Measurements from ENCODE around the gene FAAP20.

Gene FAAP20

DNA sequence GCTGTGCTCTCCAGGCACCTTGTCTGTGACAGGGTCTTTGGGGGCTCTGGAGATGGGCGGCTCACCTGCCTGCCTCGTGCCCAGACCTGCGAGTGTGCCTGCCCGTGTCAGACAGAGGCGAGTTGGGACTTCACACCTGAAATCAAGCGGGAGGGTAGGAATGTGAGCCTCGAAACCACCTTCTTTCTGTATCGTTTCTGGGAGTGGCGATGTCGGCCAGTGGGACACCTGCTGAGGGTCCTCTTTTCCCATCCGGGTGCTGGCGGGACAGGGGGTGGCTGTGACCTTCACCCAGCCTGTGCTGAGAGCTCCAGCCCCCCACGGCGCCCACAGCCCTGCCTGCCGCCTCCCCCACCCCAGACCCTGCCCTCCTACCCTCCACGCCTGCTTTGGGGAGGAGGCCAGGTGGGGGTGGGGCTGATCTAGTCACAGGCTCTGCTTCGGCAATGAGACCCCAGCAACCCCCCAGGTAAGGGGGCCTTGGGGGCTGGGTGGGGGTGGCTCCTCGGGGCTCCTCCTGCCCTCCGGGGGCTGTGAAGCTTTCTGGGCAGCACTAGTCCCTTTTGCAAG is 15.6 kb upstream of the FAAP20 start:
- no peak for DNase-seq (ENCODE audit: low read depth in 2 of 2)

DNA sequence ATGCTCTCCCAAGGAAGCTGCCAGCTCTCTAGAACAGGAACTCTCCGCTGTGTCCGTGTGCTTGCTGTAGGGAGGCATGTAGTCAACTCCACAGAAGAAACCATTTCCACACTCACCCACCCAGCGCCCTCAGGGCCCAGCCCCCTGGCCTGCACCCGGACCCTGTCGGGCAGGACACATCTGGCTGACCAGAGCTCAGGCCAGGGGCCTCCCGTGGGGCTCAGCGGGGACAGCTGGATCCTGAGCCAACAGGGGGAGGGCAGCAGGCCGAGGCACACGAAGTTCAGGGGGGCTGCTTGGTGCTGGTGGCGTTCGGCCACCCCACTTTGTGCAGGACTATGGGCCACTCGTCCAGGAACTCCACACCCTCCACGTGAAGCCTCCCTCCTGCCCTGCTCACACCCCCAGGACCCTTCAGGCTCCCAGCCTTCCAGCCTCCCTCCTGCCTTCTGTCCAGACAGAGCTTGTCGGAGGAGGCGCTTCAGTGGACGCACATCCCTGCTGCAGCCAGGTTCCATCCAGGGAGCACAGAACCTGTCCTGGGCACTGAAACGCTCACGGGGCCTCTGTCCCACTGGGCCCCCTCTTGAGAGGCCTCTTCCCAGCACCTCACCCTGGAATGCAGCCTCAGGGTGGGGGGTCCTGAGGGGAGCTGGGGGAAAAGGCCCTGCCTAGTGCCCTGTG is 15.0 kb upstream of the FAAP20 start:
- no peak for DNase-seq (ENCODE audit: low read depth in 2 of 2)

DNA sequence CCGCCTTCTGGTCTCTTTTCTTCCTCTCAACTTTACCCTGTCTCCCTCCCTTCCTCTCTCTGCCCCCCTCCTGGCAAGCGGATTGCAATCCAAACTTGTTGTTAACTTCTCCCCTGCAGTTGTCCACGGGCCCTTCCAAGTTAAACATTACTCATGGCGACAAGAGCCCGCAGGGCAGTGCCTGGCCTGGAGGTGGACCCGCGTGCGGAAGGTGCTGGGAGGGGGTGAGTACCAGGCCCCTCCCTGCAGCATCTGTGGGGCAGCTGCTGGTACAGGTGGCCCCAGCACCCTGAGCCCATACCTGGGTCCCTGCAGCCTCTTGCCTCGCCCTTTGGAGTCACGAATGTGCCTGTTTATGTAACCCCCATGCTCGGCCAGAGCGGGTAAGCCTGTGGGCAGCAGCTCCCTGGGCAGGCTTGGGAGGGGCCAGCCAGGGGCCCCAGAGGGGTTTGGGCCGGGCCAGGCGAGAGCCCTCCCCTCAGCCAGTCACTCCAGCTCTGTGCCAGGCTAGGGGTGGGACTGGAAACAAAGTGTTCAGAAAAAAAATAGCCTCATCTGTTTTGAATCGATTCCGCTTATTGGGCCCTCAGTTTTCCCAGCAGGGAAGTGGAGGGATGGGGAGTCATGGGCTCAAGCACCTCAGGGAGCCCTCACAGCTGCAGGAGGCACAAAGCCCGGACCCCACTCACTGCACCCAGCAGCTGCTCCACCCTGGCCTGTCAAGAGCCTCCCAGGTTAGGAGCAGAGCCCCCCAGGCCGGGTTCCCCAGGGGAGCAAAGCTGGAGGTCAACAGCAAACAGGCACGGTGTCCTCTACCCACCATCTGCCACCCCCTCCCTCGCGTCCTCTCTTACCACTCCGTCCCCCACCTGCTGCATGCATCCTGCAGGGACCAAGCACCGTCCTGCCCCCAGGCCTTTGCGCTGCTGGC is 14.0 kb upstream of the FAAP20 start:
- no peak for DNase-seq (ENCODE audit: low read depth in 2 of 2)

DNA sequence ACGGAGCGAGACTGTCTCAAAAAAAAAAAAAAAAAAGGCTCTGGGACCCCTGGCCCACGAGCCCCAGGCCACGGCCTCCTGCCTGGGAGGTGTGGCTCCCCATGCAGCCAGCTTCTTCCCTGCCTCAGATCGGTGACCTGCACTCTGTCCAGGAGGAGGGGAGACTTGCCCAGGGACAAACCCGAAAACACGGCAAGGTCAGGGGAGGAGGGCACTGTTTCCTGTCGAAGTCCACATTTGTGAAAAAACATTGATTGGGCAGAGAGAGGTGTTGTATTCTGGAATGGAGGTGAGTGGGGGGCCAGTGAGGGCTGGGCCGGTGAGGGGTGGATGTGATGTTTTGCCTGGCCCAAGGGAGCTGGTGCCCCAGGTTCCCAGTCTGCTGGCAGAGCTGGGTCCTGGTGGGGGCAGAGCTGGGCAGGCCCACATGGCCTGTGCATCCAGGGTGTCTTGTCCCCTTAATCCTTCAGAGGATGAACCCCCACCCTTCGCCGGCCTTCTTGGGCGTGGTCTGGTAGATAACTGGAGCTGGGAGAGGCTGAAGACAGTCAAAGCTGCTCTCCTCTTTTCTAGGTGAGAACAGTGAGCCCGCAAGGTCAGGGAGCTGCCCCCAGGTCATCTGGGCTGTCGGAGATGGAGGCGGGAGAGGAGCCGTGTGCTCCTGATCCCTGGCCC is 12.4 kb upstream of the FAAP20 start:
- no peak for DNase-seq (ENCODE audit: low read depth in 2 of 2)

DNA sequence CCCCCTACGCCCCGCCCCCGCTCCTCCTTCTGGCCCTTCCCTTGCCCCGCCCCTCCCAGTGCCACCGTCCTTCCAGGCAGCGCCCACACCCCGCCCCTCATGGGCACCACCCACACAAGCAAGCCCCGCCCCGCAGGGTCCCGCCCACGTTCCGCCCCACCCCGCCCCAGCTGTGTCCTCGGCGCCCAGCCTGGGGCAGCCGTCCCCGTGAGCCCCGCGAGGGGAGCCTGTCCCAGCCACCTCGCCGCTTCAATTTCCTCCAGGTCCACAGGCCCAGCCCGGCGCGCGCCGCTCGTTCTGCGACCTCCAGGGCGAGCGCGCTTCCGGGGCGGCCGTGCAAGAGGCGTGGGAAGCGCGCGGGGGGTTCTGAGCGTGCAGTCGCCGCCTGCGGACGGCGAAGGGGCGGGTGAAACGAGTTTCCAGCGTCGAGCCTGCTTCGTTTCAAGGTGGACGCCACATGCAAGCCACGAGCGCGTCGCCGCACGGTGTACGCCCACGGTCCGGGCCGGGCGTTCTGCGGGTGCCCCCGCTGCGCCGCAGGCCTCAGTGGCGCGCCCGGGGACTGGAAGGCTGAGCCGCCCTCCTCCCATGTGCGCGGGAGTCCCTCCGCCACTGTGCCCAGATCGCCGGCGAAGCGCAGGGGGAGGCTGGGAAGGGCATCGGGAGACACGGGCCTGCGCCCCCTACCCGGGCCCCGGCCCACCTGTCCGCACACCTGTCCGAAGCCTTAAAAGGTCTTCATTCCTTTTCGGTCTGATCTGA is 10.8 kb upstream of the FAAP20 start:
- DNase-seq (ENCODE audit: low read depth in 2 of 2) = peak; percentile 84

DNA sequence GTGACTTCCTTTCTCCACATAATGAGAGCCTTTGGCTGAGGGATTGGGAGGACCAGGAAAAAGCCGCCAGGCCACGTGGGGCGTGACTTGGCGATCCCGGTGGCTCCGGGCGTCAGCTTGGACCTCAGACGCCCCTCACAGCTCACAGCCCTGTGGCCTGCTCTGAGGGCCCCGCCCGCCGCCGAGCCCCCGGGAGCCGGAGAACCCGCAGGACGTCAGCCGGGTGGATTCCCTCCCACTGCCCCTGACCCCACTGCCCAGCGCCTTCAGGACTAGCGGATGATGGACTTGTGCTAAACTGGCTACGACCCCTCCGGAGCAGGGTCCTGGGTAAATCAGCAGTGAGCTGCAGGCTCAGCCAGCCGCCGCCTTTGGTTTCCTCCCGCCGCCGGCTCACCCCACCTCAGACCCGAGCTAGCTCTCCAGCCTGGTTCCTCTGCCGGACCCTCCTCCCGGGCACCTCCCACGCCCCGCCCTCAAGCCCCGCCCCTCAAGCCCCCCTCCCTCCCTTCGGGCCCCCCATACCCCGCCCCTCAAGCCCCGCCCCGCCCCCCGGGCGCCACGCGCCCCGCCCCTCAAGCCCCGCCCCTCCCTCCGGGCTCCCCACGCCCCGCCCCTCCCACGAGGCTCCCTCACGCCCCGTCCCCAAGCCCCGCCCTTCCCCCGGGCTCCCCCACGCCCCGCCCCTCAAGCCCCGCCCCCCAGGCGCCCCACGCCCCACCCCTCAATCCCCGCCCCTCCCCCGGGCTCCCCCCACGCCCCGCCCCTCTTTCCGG is 10.0 kb upstream of the FAAP20 start:
- DNase-seq (ENCODE audit: low read depth in 2 of 2) = peak in 1 of 2 donors; percentile 35

DNA sequence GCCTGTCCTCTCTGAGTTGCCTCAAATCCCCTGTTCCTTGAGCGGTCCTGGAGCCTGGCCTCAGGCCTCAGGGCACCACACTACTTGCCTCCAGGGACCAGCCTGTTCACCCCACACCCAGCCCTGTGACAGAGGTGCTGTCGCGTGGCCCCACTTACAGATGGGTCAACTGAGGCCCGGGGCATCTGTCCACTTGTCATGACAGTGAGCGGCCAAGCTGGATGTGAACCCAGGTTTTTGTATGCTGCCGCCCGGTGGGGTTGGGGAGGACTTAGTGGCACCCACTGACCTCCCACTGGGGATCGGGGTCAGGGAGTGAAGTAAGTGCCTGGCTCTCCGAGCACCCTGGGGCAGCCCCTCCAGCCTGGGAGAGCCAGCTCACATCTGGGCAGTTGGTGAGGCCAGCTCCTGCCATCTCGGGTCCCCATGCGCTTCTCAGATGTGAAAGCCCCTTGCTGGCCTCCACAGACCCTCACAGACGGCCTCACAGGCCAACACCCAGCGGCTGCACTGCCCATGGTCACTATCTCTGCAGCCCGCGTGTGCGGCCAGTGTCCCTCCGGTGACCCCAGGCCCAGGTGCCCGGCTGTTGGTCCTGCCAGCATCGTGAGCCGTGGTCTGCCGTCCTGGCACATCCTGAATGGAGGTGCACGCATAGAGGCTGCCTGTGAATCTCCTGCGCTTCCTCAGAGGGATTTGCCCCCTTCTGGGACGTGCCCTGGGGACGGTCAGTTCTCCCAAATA is 9.3 kb upstream of the FAAP20 start:
- DNase-seq (ENCODE audit: low read depth in 2 of 2) = no peak

DNA sequence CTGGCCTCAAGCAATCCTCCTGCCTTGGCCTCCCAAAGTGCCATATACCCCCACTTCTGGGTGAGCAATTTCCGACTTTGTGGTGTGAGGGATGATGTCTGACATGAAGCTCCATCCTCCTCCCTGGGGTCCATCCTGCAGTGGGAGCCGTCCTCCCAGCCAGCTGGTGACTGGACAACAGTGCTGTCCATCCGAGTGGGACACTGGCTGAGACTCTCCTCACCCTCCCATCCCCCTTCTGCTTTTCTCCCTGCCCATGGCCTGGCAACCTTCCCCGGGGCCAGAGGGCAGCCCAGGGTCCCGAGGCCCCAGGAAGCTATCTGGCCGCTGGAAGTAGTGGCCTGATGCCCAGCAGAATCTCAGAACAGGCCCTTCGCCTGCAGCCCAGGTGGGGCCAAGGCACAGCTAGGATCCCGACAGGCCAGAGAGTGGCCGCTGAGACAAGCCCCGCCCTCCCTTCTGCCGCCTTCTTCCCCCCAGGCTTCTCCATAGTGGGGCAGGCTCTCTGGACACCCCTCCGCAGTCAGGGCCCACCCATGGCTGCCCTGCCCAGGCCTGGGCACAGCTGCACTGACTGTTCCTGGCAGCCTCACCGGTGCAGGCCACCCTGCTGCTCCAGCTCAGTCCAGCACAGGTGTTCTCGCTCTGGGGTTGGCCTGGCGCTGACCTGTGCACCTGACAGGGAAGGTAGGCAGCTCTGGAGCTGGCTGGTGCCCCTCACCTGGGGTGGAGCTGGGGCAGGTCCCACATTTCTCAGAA is 8.4 kb upstream of the FAAP20 start:
- DNase-seq (ENCODE audit: low read depth in 2 of 2) = no peak

DNA sequence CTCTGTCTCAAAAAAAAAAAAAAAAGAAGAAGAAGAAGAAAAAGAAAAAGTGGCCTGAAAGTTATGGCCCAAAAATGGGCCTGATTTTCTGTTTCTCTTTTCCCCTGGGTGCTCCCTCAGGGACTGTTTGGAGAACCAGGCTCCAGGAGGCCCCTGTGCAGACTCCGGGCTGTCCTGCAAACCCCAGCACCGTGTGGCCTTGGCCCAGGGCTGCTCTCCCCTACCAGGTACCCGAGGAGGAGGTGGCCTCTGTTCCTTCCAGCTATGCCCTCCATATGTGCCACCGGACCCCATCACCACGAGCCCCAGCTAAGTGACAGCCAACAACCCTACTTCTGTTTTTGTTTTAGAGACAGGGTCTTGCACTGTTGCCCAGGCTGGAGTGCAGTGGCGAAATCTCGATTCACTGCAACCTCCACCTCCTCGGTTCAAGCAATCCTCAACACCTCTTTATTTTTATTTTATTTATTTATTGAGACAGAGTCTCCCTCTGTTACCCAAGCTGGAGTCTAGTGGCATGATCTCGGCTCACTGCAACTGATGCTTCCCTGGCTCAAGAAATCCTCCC is 7.5 kb upstream of the FAAP20 start:
- no peak for DNase-seq (ENCODE audit: low read depth in 2 of 2)

DNA sequence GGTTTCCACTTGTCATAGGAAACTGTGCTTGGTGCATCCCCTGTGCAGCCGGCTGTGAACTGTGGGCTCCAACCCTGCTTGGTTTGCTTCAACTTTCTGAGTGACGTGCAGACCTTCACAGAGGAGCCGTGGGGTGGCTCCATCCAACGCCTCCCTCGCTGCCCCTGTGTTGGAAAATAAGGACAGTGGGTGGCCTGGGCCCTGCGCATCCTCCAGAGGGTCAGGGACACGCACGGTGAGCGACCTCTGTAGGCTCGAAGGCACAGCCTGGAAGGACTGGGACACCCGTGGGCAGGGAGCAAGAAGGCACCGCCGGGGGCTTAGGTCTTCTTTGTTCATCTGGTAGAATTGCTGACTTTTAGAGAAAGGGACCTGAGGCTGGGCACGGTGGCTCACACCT is 6.5 kb upstream of the FAAP20 start:
- no peak for DNase-seq (ENCODE audit: low read depth in 2 of 2)

DNA sequence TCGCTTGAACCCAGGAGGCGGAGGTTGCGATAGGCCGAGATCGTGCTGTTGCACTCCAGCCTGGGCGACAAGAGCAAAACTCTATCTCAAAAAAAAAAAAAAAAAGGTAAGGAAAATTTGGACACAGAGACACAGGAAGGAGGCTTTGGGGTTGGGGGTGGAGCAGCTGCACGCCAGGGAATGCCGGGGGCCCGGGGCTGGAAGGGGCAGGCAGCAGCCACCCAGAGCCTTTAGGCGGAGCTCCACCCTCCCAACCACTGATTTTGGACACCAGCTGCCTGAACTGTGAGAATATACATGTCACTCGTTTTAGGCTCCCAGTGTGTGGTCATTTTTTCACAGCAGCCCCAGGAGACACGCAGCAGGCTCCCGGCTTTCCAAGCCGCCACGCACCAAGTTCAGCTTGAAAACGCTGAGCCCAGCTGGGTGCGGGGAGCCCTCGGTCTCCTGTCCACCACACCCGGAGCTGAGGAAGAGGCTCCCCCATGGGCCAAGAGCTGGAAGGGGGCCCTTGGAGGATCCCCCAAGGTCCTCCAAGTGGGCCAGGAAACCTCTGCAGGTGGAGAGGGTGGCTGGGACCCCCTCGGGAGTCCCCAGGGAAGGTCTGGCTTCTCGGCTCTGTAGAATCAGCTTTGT is 5.9 kb upstream of the FAAP20 start:
- no peak for DNase-seq (ENCODE audit: low read depth in 2 of 2)

DNA sequence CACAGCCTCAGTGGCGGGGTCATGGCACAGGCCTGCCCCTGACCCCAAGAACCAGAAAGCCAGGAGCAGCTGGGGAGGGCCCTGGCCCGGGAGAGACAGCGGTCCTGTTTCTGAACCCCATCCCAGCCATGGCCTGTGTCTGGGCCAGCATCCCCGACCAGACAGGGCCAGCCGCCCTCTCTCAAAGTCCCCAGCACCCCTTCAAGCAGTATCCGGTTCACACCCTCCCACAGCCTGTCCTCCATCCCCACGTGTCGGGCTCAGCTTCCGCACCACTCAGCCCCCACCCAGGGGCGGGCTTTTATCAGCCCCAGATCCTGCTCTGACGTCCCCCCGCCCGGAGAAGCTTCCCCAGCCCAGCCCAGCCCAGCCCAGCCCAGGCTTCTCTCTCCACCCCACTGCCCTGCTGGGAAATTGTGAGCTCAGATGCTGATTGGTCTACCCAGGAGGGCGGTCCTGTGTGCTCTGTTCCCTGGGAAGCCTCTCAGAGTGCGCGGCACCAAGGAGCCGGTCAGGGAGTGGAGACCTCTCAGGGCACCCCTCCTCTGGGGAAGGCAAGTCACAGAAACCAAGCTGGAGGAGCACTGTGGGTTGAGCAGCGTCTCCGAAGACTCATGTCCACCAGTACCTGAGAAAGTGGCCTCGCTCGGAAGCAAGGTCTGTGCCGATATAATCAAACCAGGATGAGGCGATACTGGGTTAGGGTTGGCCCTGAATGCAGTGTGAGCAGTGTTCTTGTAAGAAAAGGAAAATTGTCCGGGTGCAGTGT is 4.7 kb upstream of the FAAP20 start:
- DNase-seq (ENCODE audit: low read depth in 2 of 2) = peak; percentile 77 to 82

DNA sequence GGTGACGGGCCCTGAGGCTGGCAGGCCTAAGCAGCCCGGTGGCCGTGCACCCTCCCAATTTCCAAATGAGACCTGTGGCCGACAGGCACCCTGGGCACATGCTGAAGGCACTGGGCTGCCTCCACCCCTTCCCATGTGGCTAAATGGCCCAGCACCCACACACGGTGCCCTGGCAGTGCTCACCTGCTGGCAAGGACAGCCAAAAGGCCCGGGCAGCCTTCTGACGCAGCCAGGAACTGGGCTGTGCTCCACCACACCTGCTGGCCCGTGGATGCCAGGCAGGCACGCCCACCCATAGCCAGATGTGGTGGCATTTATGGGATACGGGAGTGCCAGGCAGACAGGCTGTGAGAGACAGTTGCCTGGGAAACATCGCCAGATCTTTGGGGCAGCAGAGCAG is 4.0 kb upstream of the FAAP20 start:
- no peak for DNase-seq (ENCODE audit: low read depth in 2 of 2)

DNA sequence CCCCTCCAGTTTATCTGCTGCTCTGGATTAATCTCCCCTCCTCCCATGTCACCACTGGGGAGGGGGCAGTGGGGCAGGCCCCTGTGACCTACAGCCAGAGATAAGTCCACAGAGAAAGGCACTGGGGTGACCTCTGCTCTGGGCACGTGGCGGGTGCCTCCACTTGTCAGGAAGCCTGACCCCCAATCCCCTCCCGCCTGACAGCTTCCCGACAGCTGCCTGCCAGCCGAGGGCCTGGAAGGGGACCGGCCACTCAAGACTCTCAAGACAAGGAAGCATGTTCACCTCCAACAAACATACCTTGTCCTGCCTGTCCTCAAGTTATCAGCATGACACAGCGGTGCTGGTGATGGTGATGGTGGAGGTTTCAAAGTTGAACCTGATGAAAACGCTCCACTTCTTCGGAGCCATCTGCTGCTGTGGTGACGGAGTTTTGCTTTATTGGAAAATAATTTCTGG is 3.2 kb upstream of the FAAP20 start:
- no peak for DNase-seq (ENCODE audit: low read depth in 2 of 2)

DNA sequence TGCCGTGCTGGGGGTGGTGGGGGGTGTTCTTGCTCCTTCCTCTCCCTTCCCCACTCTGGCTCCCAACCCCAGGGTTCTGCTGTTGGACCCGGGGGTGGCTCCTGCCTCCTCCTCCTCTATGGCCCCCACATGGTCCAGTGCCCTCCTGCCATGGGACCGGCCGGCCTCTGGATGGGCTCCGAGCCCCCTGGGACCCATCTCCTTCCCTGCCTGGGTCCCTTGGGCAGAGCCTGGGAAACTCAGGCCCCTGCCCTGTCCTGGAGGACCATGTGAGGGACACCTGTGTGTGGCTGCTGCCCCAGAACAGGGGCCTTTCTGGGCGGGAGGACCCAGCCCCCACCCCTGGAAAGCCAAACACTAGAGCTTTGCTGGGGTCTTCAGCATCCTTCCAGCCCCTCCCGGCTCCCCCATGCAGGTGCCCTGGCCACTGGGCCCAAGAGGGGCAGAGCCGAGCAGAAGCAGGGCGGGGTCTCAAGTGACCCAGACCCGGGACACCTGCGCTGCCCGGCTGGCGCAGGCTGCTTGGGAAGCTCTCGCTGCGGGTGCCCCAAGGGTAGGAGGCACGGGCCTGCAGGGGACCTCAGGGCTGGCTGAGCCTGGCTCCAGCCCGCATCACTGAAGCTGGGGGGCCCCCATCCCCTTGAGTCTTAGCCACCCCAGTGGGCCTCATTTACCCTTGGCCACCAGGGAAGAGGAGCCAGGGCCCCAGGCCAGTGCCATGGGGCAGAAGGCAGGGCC is 2.5 kb upstream of the FAAP20 start:
- DNase-seq (ENCODE audit: low read depth in 2 of 2) = no peak

DNA sequence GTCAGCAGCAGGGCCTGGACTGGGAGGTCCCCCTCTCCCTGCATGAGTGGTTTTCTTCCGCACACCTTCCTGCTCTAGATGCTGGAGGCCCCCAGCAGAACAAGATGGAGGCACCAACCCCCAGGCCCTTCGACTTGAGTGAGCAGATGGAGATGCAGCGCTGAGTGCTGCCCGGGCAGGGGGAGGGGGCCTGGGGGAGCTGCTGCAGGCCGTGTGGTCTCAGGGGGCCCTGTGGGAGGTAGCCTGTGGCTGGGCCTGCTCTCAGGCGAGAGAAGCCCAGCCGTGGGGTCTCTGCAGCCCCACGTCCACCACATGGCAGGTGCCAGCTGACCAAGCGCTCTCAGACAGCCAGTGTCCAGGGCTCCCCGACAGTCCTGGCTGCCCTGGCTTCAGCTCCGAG is 1.2 kb upstream of the FAAP20 start:
- DNase-seq (ENCODE audit: low read depth in 2 of 2) = no peak
